Ishikawa (cell line): ENCODE measurements around the gene C10orf120.

Experiments used
- CEBPB ChIP-seq: IDR thresholded peaks from 2 replicates; pipeline ENCODE4 v1.6.1; 2012
- CREB1 ChIP-seq: IDR thresholded peaks from 2 replicates; pipeline ENCODE4 v1.6.1; 2012; ENCODE audit warnings: low read depth
- EGR1 ChIP-seq: IDR thresholded peaks from 2 replicates; pipeline ENCODE4 v1.6.1; 2012
- EP300 ChIP-seq: IDR thresholded peaks from 2 replicates; pipeline ENCODE4 v1.6.1; 2012; ENCODE audit warnings: borderline replicate concordance
- FOXM1 ChIP-seq: IDR thresholded peaks from 2 replicates; pipeline ENCODE4 v1.6.1; 2012; ENCODE audit warnings: low read depth, borderline replicate concordance
- NFIC ChIP-seq: IDR thresholded peaks from 2 replicates; pipeline ENCODE4 v1.6.1; 2012
- RAD21 ChIP-seq: IDR thresholded peaks from 2 replicates; pipeline ENCODE4 v1.6.1; 2012; ENCODE audit warnings: low read depth
- REST ChIP-seq: IDR thresholded peaks from 2 replicates; pipeline ENCODE4 v1.6.1; 2012; ENCODE audit warnings: low read depth, mild to moderate bottlenecking
- TAF1 ChIP-seq: IDR thresholded peaks from 2 replicates; pipeline ENCODE4 v1.6.1; 2012; ENCODE audit warnings: low read depth, mild to moderate bottlenecking
- TCF12 ChIP-seq: IDR thresholded peaks from 2 replicates; pipeline ENCODE4 v1.6.1; 2012; ENCODE audit warnings: low read depth
- TEAD4 ChIP-seq: IDR thresholded peaks from 2 replicates; pipeline ENCODE4 v1.6.1; 2012
- YY1 ChIP-seq: IDR thresholded peaks from 2 replicates; pipeline ENCODE4 v1.6.1; 2012; ENCODE audit warnings: low read depth
- ZBTB7A ChIP-seq: IDR thresholded peaks from 2 replicates; pipeline ENCODE4 v1.6.1; 2012; ENCODE audit warnings: low read depth
- TF ChIP-seq, protein P1 (sequence below): IDR thresholded peaks from 2 replicates; pipeline ENCODE4 v1.6.1; 2012
- TF ChIP-seq, protein P2 (sequence below): IDR thresholded peaks from 2 replicates; pipeline ENCODE4 v1.6.1; 2012

The C10orf120 gene

DNA sequence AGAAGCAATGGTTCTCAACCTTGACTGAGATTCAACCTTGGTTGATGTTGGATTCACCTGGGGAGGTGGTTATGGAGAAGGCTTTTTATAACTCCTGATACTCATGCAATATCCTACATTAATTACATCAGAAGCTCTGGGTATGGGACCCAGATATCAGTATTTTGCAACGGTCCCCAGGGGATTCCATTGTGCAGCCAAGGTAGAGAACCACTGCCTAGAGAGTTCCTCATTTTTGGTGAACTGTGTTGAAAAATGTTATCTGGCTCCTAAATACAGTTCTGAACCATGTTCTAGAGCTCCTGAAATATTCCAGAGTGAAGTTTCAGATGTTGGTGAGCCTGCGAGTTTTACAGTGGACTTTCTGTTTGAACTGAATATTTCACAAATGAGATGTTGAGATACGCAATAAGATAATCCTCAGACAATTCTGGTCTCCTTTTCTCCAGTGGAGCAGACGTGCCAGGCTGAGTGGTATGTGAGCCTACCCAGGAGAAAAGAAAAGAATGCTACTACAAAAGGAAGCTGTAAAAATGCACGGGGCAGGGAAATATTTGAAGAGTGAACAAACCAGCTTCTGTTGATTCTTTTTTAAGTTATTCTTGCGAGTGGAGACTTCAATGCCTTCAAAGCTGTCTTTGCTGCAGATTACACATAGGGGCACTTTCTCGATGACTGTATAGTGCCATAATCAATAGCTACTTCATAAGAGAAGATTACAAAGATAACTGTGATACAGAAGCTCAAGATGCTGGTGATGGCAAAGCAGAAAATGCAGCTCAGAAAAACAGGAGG, 13.6 kb upstream of the C10orf120 start:
- TF ChIP-seq, protein P1, sequence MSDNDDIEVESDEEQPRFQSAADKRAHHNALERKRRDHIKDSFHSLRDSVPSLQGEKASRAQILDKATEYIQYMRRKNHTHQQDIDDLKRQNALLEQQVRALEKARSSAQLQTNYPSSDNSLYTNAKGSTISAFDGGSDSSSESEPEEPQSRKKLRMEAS, result no peak
- TF ChIP-seq ZBTB7A (no peak), NFIC (no peak), REST (no peak), TEAD4 (no peak), EP300 (no peak), FOXM1 (no peak), TAF1 (no peak), RAD21 (no peak), TCF12 (no peak), EGR1 (no peak), CEBPB (no peak), CREB1 (no peak), YY1 (no peak)
- TF ChIP-seq, protein P2, sequence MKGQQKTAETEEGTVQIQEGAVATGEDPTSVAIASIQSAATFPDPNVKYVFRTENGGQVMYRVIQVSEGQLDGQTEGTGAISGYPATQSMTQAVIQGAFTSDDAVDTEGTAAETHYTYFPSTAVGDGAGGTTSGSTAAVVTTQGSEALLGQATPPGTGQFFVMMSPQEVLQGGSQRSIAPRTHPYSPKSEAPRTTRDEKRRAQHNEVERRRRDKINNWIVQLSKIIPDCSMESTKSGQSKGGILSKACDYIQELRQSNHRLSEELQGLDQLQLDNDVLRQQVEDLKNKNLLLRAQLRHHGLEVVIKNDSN, result no peak

DNA sequence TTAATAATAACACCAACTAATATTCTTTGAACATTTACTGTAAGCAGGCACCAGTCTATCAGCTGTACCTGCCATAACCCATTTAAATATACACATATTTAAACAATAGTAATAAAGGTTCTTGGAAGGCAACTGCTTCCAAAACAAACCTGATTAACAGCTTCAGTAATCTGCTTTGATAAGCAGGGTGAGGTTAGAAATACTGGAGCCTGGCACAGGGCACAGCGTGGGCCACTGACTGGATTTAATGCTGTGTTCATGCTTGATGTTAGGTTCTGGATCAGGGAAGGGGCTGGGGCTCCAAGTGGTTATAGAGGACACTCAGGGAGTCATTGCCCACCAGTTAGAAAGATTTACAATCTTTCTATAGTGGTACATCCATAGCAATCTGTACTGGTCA, 10.9 kb upstream of the C10orf120 start:
- TF ChIP-seq EP300 (no peak), FOXM1 (no peak), RAD21 (no peak), CREB1 (no peak)
- TF ChIP-seq, protein P2, result no peak

DNA sequence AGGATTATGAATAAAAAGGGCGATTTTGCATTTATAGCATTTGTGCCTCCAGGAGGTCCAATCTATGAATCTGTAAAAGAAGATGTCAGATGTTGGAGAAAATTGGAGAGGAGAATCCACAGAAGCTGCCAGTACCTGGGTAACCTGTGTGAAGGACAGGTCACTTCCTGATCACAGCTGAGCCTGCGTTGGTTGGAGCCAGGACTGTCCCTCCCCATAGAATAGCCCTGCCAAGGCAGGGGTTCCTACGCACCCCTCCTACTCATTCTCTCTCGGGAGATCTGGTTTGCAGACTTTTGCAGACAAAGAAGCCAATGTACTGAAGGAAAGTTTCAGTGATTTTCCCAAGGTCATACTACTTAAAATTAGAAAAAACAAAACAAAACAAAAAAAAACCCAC, 10.3 kb upstream of the C10orf120 start:
- TF ChIP-seq TEAD4 (no peak), TAF1 (no peak), CEBPB (no peak)

- TF ChIP-seq CREB1 (no peak), NFIC (no peak), TCF12 (no peak), TEAD4 (no peak), RAD21 (no peak), TAF1 (no peak)
- TF ChIP-seq, protein P2, result no peak
Observed at GRCh38 chr10:122707535-122707934, 7.9 kb upstream of the C10orf120 start.

DNA sequence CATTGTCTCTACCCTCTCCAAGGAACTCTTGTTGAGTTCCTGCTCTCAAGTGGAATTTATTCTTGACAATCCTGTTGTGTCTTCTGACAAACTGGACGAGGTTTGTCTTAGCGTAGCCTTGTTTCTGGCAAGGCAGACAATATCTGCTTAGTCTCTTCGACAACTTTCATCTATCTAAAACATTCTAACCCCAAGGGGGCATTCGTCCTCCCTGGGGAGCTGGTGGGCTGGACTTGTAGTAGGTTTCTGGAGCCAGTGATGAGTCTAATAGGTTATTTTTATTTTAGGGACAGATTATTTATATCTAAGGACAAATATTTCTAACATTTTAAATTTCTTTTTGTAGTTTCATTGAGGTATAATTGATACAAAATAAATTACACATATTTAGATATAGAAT, 7.3 kb upstream of the C10orf120 start:
- TF ChIP-seq TAF1 (no peak), ZBTB7A (no peak), FOXM1 (no peak), EP300 (no peak), CEBPB (no peak), YY1 (no peak), RAD21 (no peak), REST (no peak), EGR1 (no peak), TEAD4 (no peak), CREB1 (no peak), NFIC (no peak)
- TF ChIP-seq, protein P2, result no peak

DNA sequence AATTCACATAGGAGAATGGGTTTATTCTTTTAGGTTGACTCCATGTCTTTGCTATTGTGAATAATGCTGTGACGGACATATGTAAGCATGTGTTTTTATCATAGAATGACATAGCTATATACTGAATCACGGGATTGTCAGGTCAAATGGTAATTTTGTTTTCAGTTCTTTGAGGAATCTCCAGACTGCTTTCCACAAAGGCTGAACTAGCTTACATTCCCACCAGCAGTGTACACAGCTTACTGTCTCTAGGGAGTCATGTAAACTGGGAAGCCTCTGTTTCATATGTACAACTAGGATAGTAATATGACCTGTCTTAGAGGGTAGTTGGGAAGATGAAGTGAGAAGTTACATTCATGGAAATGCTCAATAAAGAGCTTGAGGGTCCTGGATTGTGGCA, 6.8 kb upstream of the C10orf120 start:
- no peak for TF ChIP-seq TEAD4
- TF ChIP-seq, protein P1, result no peak
- TF ChIP-seq REST, result no peak
- no peak for TF ChIP-seq ZBTB7A
- no peak for TF ChIP-seq CEBPB
- TF ChIP-seq RAD21, result no peak
- no peak for TF ChIP-seq NFIC
- no peak for TF ChIP-seq CREB1
- no peak for TF ChIP-seq FOXM1
- no peak for TF ChIP-seq EP300
- no peak for TF ChIP-seq TCF12
- TF ChIP-seq TAF1, result no peak
- TF ChIP-seq EGR1, result no peak
- no peak for TF ChIP-seq YY1
- TF ChIP-seq, protein P2, result no peak
